Endothelial cell of umbilical vein (primary cell): ENCODE data around the gene TBCD. TPM values are rescaled to one million over a fixed set of nuclear protein-coding genes. Genes with fewer than 3 reads are reported as not detected.

Experiments used
- BruUV-seq: library from RNA; stranded (reverse); fragments of 400-500 nt; replicated peaks from 2 replicates; lab custom pipeline; 2021; lab: Mats Ljungman, UMichigan
- CTCF ChIA-PET: fragments of 300-600, 350-600 bp; sonication (Branson Sonifier 250); formaldehyde crosslinking; loops from one replicate; lab custom pipeline; 2021; ENCODE audit warnings: antibody characterized with exemption, inconsistent platforms; lab: Charles Lee
- POLR2A ChIA-PET: fragments of 300-600, 350-600 bp; sonication (Branson Sonifier 250); formaldehyde crosslinking; loops from one replicate; lab custom pipeline; 2021; ENCODE audit warnings: antibody characterized with exemption, inconsistent platforms; lab: Charles Lee
- DNase-seq: peaks from one replicate; pipeline ENCODE4 v3.0.0-alpha.2; 2011; ENCODE audit warnings: low read depth, low spot score
- FAIRE-seq: peaks from 2 replicates; lab custom pipeline; 2011; peaks lifted over from hg19 to GRCh38; lab: Jason Lieb, UNC
- H2AFZ ChIP-seq: 2 replicates; pipeline ENCODE4 v1.6.0; 2012; ENCODE audit warnings: low read depth, low read length, control low read depth, inconsistent platforms
- H3K27ac ChIP-seq: 2 replicates; pipeline ENCODE4 v1.5.1; 2011; ENCODE audit warnings: low read depth, mild to moderate bottlenecking, control low read depth, low read length, moderate library complexity; ENCODE audit not compliant: insufficient read depth
- H3K27me3 ChIP-seq, 2 experiments: 2 replicates each; pipeline versions ENCODE4 v1.6.0 to v1.6.1; 2011; ENCODE audit warnings: low read length in 2 of 2, mixed read lengths in 1 of 2; ENCODE audit not compliant: control insufficient read depth in 2 of 2, insufficient read depth in 2 of 2
- H3K36me3 ChIP-seq, 2 experiments: 2 replicates in 1 of 2; 3 replicates in 1 of 2; pipeline ENCODE4 v1.5.1; 2011; ENCODE audit warnings: low read length in 2 of 2, mild to moderate bottlenecking in 1 of 2, moderate library complexity in 1 of 2; ENCODE audit not compliant: control insufficient read depth in 2 of 2, insufficient read depth in 2 of 2; ENCODE audit errors: extremely low read depth in 1 of 2
- H3K4me1 ChIP-seq: 3 replicates; pipeline ENCODE4 v1.5.1; 2011; ENCODE audit warnings: mild to moderate bottlenecking, low read length; ENCODE audit not compliant: control insufficient read depth, insufficient read depth; ENCODE audit errors: extremely low read depth
- H3K4me2 ChIP-seq: 2 replicates; pipeline ENCODE4 v1.6.1; 2011; ENCODE audit warnings: low read length, control low read depth, mixed read lengths; ENCODE audit not compliant: insufficient read depth
- H3K4me3 ChIP-seq, 3 experiments: fragments of 200-600 bp in 1 of 3; sonication (generic), shearing (Covaris generic) in 1 of 3; replicated peaks in 1 of 3; 2 replicates each; pipeline ENCODE4 v1.5.1; 2011 to 2016; ENCODE audit warnings: control low read depth in 3 of 3, low read length in 3 of 3, mild to moderate bottlenecking in 2 of 3, inconsistent platforms in 1 of 3, low read depth in 1 of 3, moderate library complexity in 1 of 3; ENCODE audit not compliant: insufficient read depth in 1 of 3
- H3K79me2 ChIP-seq: 2 replicates; pipeline ENCODE4 v1.6.0; 2012; ENCODE audit warnings: low read length, inconsistent platforms; ENCODE audit not compliant: control insufficient read depth, insufficient read depth
- H3K9ac ChIP-seq: replicated peaks from 2 replicates; pipeline ENCODE3; 2011; ENCODE audit warnings: low read length, control low read depth; ENCODE audit not compliant: insufficient read depth; ENCODE audit errors: extremely low read depth
- H3K9me1 ChIP-seq: replicated peaks from 3 replicates; pipeline ENCODE4 v1.6.0; 2011; ENCODE audit warnings: mild to moderate bottlenecking, low read length; ENCODE audit not compliant: control insufficient read depth, insufficient read depth; ENCODE audit errors: extremely low read depth
- H3K9me3 ChIP-seq: replicated peaks from 2 replicates; pipeline ENCODE4 v1.5.1; 2012; ENCODE audit warnings: low read length, inconsistent platforms; ENCODE audit not compliant: control insufficient read depth, insufficient read depth
- H4K20me1 ChIP-seq: replicated peaks from 2 replicates; pipeline ENCODE3; 2011; ENCODE audit warnings: mild to moderate bottlenecking, low read length; ENCODE audit not compliant: control insufficient read depth, insufficient read depth; ENCODE audit errors: extremely low read depth
- CTCF ChIP-seq, 2 donors: IDR thresholded peaks; 1 replicate in 1 of 2; 2 replicates in 1 of 2; pipeline ENCODE4 v1.5.1; 2011; ENCODE audit warnings: low read length in 2 of 2, mild to moderate bottlenecking in 2 of 2, moderate library complexity in 2 of 2, control low read depth in 1 of 2, inconsistent platforms in 1 of 2, low read depth in 1 of 2; ENCODE audit not compliant: insufficient read depth in 1 of 2; ENCODE audit errors: extremely low read depth in 1 of 2
- EZH2 ChIP-seq: IDR thresholded peaks from 2 replicates; pipeline ENCODE4 v1.6.1; 2012; ENCODE audit warnings: borderline replicate concordance, low read depth, mild to moderate bottlenecking, moderate library complexity, low read length, inconsistent platforms; ENCODE audit not compliant: severe bottlenecking
- FOS ChIP-seq: IDR thresholded peaks from 2 replicates; pipeline ENCODE4 v1.6.1; 2011; ENCODE audit warnings: mild to moderate bottlenecking, low read length, moderate library complexity, borderline replicate concordance; ENCODE audit not compliant: insufficient read depth
- GATA2 ChIP-seq: IDR thresholded peaks from 2 replicates; pipeline ENCODE4 v1.7.0; 2011; ENCODE audit warnings: low read depth, mild to moderate bottlenecking, moderate library complexity, mixed read lengths, low read length; ENCODE audit not compliant: insufficient read length, insufficient read depth
- JUN ChIP-seq: IDR thresholded peaks from 2 replicates; pipeline ENCODE4 v1.6.1; 2011; ENCODE audit warnings: borderline replicate concordance, low read depth; ENCODE audit not compliant: insufficient read length, insufficient read depth
- MAX ChIP-seq: IDR thresholded peaks from 2 replicates; pipeline ENCODE4 v1.6.1; 2011; ENCODE audit not compliant: insufficient read depth, insufficient read length
- MYC ChIP-seq: IDR thresholded peaks from one replicate; pipeline ENCODE4 v1.6.1; 2011; ENCODE audit warnings: mild to moderate bottlenecking, low read depth, low read length
- POLR2A ChIP-seq: IDR thresholded peaks from 2 replicates; pipeline ENCODE4 v1.6.1; 2012; ENCODE audit warnings: low read depth, mild to moderate bottlenecking, control low read depth, low read length
- POLR2AphosphoS5 ChIP-seq: IDR thresholded peaks from 2 replicates; pipeline ENCODE4 v1.6.1; 2012; ENCODE audit warnings: low read depth, mild to moderate bottlenecking, control low read depth, low read length, moderate library complexity; ENCODE audit not compliant: insufficient read depth
- dilution Hi-C: fragments of 300-500 bp; cut with MboI; formaldehyde crosslinking; loops from one replicate; pipeline ENCODE4 v1.15.0; 2019; ENCODE audit warnings: low sequenced_read_pairs; ENCODE audit not compliant: extremely low pct_ligation_motif_present
- intact Hi-C: fragments of 100-400 bp; cut with micrococcal nuclease; formaldehyde crosslinking; loops from one replicate; pipeline ENCODE4 v1.10.0; 2022
- polyA plus RNA-seq, 4 experiments: library from polyadenylated mRNA; depleted of rRNA in 3 of 4; stranded (reverse) in 3 of 4; unstranded in 1 of 4; fragments of >200 nt; gene quantifications; 2 replicates each; pipeline versions ENCODE4 v1.2.1 to v1.2.3, GENCODE V29; 2011 to 2012; ENCODE audit warnings: missing spikeins in 1 of 4
- total RNA-seq: library from RNA; stranded (reverse); gene quantifications from 2 replicates; pipeline ENCODE4 v1.2.3, GENCODE V29; 2021

Gene TBCD
- total and polyA plus RNA-seq, 2 donors (not counting 3 experiments of a cell fraction or from before 2014, with no cell fraction given) = 121 to 145 TPM

- H3K79me2 ChIP-seq = peaks cover 53% of the 10 kb centered on the region
- no peak overlapping the region for H3K9ac ChIP-seq
- H3K27me3 ChIP-seq = no peaks in the 10 kb centered on the region
- no peak overlapping the region for H3K4me2 ChIP-seq
- no TSS peak for BruUV-seq
- H3K9me1 ChIP-seq = no peaks in the 10 kb centered on the region
- CTCF ChIA-PET = interaction anchor here (0.5 to 1.6 kb wide), 3 partner anchors 34 to 162 kb away, joined by 3 to 5 read pairs (median 4); partner anchors contain the start of gene FN3KRP
- FAIRE-seq = no peak
- H2AFZ ChIP-seq = no peak overlapping the region
- peaks cover 19% of the 10 kb centered on the region for H3K4me1 ChIP-seq
- POLR2A ChIA-PET = interaction anchor here (0.6 kb wide), 1 partner anchor 14 kb away, joined by 3 read pairs; no protein-coding TSS in a partner anchor
- TF ChIP-seq GATA2 = no peak
- TF ChIP-seq POLR2AphosphoS5 = no peak
- no peak for TF ChIP-seq JUN
- no peak for TF ChIP-seq POLR2A
- TF ChIP-seq EZH2 = no peak
- H3K9me3 ChIP-seq = no peaks in the 10 kb centered on the region
- H4K20me1 ChIP-seq = no peaks in the 10 kb centered on the region
- dilution Hi-C loops (no loop called here), intact Hi-C loops (no loop called here)
- no peak overlapping the region for H3K27ac ChIP-seq
- no peak for DNase-seq
- no peak overlapping the region for H3K4me3 ChIP-seq
- peaks cover 0 to 2% of the 10 kb centered on the region in 2 experiments for H3K36me3 ChIP-seq
Observed at GRCh38 chr17:82878527-82878926, 126.7 kb downstream of the TBCD start.

GRCh38 chr17:82879241-82879640 is 127.4 kb downstream of the TBCD start:
- CTCF ChIA-PET = interaction anchor here (1.6 kb wide), 2 partner anchors 33 to 97 kb away, joined by 3 to 4 read pairs; no protein-coding TSS in a partner anchor
- Histone ChIP-seq H3K27ac (no peak overlapping the region), H3K36me3 (peaks cover 0 to 2% of the 10 kb centered on the region in 2 experiments), H3K9me1 (no peaks in the 10 kb centered on the region), H3K27me3 (no peaks in the 10 kb centered on the region), H3K4me1 (peaks cover 19% of the 10 kb centered on the region), H3K9ac (no peak overlapping the region), H2AFZ (no peak overlapping the region), H3K79me2 (peaks cover 53% of the 10 kb centered on the region), H4K20me1 (no peaks in the 10 kb centered on the region), H3K4me3 (no peak overlapping the region), H3K4me2 (no peak overlapping the region), H3K9me3 (no peaks in the 10 kb centered on the region)
- intact Hi-C loops (no loop called here), dilution Hi-C loops (no loop called here)
- no TSS peak for BruUV-seq
- TF ChIP-seq FOS (no peak), EZH2 (no peak), MYC (no peak), CTCF (IDR thresholded peaks at IDR 0.05; ENCODE audit: extremely low read depth in 1 of 2, insufficient read depth in 1 of 2, low read depth in 1 of 2, low read length in 2 of 2) (no peak), JUN (no peak), MAX (no peak), GATA2 (no peak), POLR2A (no peak), POLR2AphosphoS5 (no peak)
- no peak for FAIRE-seq
- POLR2A ChIA-PET = no interaction called here
- DNase-seq = no peak
